Neural cell (in vitro differentiated cells): ENCODE measurements around the gene CD151. TPM values are rescaled to one million over a fixed set of nuclear protein-coding genes. Genes with fewer than 3 reads are reported as not detected.

Experiments
- H2AFZ ChIP-seq: fragments of 200-600, 300-800 bp; sonication (generic), shearing (Covaris generic); 2 replicates; pipeline ENCODE4 v1.6.0; 2014; ENCODE audit warnings: low read depth, mild to moderate bottlenecking, antibody characterized with exemption, low read length, moderate library complexity
- H3F3A ChIP-seq: fragments of 200-600 bp; shearing (Covaris generic); 2 replicates; pipeline ENCODE4 v1.6.1; 2016; ENCODE audit warnings: mild to moderate bottlenecking, moderate library complexity, mixed read lengths, antibody characterized with exemption, low read length; ENCODE audit not compliant: insufficient read depth, poor library complexity, severe bottlenecking
- H3K27ac ChIP-seq: fragments of 200-600, 300-800 bp; sonication (generic), shearing (Covaris generic); 2 replicates; pipeline ENCODE4 v1.5.1; 2014; ENCODE audit warnings: mild to moderate bottlenecking, low read length, moderate library complexity
- H3K27me3 ChIP-seq: fragments of 300-800, 200-600 bp; sonication (generic), shearing (Covaris generic); 2 replicates; pipeline ENCODE4 v1.6.0; 2014; ENCODE audit warnings: mild to moderate bottlenecking, low read depth, low read length, moderate library complexity; ENCODE audit not compliant: insufficient read depth
- H3K36me3 ChIP-seq: fragments of 300-800, 200-600 bp; sonication (generic), shearing (Covaris generic); 2 replicates; pipeline ENCODE4 v1.5.1; 2014; ENCODE audit warnings: mild to moderate bottlenecking, antibody characterized with exemption, low read length, moderate library complexity; ENCODE audit not compliant: insufficient read depth
- H3K4me2 ChIP-seq: fragments of 300-800, 200-600 bp; sonication (generic), shearing (Covaris generic); 2 replicates; pipeline ENCODE4 v1.6.0; 2014; ENCODE audit warnings: mild to moderate bottlenecking, low read length
- H3K4me3 ChIP-seq: fragments of 300-800, 200-600 bp; sonication (generic), shearing (Covaris generic); 2 replicates; pipeline ENCODE4 v1.5.1; 2014; ENCODE audit warnings: mild to moderate bottlenecking, low read length, moderate library complexity
- H3K79me2 ChIP-seq: fragments of 200-600 bp; shearing (Covaris generic); replicated peaks from 2 replicates; pipeline ENCODE4 v1.6.0; 2014; ENCODE audit warnings: mild to moderate bottlenecking, low read length, moderate library complexity; ENCODE audit not compliant: insufficient read depth
- H3K9ac ChIP-seq: fragments of 300-800, 200-600 bp; sonication (generic), shearing (Covaris generic); 2 replicates; pipeline ENCODE4 v1.6.1; 2016; ENCODE audit warnings: mild to moderate bottlenecking, low read length, mixed read lengths
- H3K9me2 ChIP-seq: fragments of 200-600 bp; shearing (Covaris generic); 2 replicates; pipeline ENCODE4 v1.6.1; 2016; ENCODE audit warnings: mild to moderate bottlenecking, low read length, mixed read lengths; ENCODE audit not compliant: insufficient read depth
- H3K9me3 ChIP-seq: fragments of 200-600, 300-800 bp; sonication (generic), shearing (Covaris generic); 2 replicates; pipeline ENCODE4 v1.6.1; 2016; ENCODE audit warnings: mild to moderate bottlenecking, mixed run types, low read length, moderate library complexity, mixed read lengths
- H4K20me1 ChIP-seq: fragments of 200-600 bp; shearing (Covaris generic); 2 replicates; pipeline ENCODE4 v1.6.1; 2016; ENCODE audit warnings: mild to moderate bottlenecking, mixed run types; ENCODE audit not compliant: insufficient read depth
- CTCF ChIP-seq: fragments of 450-650 bp; IDR thresholded peaks from 2 replicates; pipeline ENCODE4 v1.5.1; 2014; ENCODE audit warnings: antibody characterized with exemption, mild to moderate bottlenecking, moderate library complexity; ENCODE audit not compliant: poor library complexity, severe bottlenecking
- EP300 ChIP-seq: fragments of 450-650 bp; conservative IDR thresholded peaks from 2 replicates; pipeline ENCODE4 v1.6.1; 2014; ENCODE audit warnings: antibody characterized with exemption, mild to moderate bottlenecking, moderate library complexity; ENCODE audit not compliant: poor library complexity, severe bottlenecking
- EZH2 ChIP-seq: fragments of 200-600, 300-800 bp; shearing (Covaris generic), sonication (generic); IDR thresholded peaks from 2 replicates; pipeline ENCODE4 v1.6.1; 2014; ENCODE audit warnings: antibody characterized with exemption, low read length, borderline replicate concordance, mild to moderate bottlenecking; ENCODE audit not compliant: insufficient read depth, poor library complexity, severe bottlenecking
- MXI1 ChIP-seq: fragments of 450-650 bp; conservative IDR thresholded peaks from 2 replicates; pipeline ENCODE4 v1.6.1; 2014; ENCODE audit warnings: antibody characterized with exemption, mild to moderate bottlenecking; ENCODE audit not compliant: poor library complexity, severe bottlenecking
- POLR2AphosphoS5 ChIP-seq: IDR thresholded peaks from 2 replicates; pipeline ENCODE4 v1.6.1; 2012
- RAD21 ChIP-seq: fragments of 450-650 bp; conservative IDR thresholded peaks from 2 replicates; pipeline ENCODE4 v1.6.1; 2014; ENCODE audit warnings: antibody characterized with exemption, mild to moderate bottlenecking, moderate library complexity
- REST ChIP-seq: IDR thresholded peaks from 2 replicates; pipeline ENCODE4 v1.6.1; 2012; ENCODE audit warnings: borderline replicate concordance
- SMC3 ChIP-seq: fragments of 450-650 bp; conservative IDR thresholded peaks from 2 replicates; pipeline ENCODE4 v1.6.1; 2014; ENCODE audit warnings: antibody characterized with exemption, mild to moderate bottlenecking, moderate library complexity; ENCODE audit not compliant: poor library complexity
- TAF1 ChIP-seq: IDR thresholded peaks from 2 replicates; pipeline ENCODE4 v1.6.1; 2012; ENCODE audit warnings: low read depth
- polyA plus RNA-seq: library from polyadenylated mRNA; depleted of rRNA; stranded (reverse); fragments of >200 nt; gene quantifications from 2 replicates; pipeline ENCODE4 v1.2.3, GENCODE V29; 2014

The CD151 gene
- polyA plus RNA-seq, 1 donor from 2014 or later, result 70.8 TPM

- H3K79me2 ChIP-seq, result peaks cover 12% of the 10 kb centered on the region
- no peaks in the 10 kb centered on the region for H4K20me1 ChIP-seq
- H3K36me3 ChIP-seq, result no peaks in the 10 kb centered on the region
Observed at GRCh38 chr11:837990-838307, 5.2 kb downstream of the CD151 start.

GRCh38 chr11:838441-839279 is 5.9 kb downstream of the CD151 start:
- no peaks in the 10 kb centered on the region for H3K36me3 ChIP-seq
- no peak overlapping the region for H3K4me2 ChIP-seq
- no peak overlapping the region for H2AFZ ChIP-seq
- no peak overlapping the region for H3K9ac ChIP-seq
- H3K79me2 ChIP-seq, result peaks cover 12% of the 10 kb centered on the region
- H3K9me3 ChIP-seq, result no peaks in the 10 kb centered on the region
- TF ChIP-seq CTCF (no peak), SMC3 (no peak), POLR2AphosphoS5 (no peak), MXI1 (no peak), EP300 (no peak), EZH2 (no peak), REST (no peak), TAF1 (no peak), RAD21 (no peak)
- H3K4me3 ChIP-seq, result no peak overlapping the region
- no peaks in the 10 kb centered on the region for H3K9me2 ChIP-seq
- no peak overlapping the region for H3K27ac ChIP-seq
- peaks cover 3% of the 10 kb centered on the region for H3K27me3 ChIP-seq
- H3F3A ChIP-seq, result no peaks in the 10 kb centered on the region
- H4K20me1 ChIP-seq, result no peaks in the 10 kb centered on the region

More at GRCh38 chr11:837990-838307, 5.2 kb downstream of the CD151 start:
- H3K9ac ChIP-seq, result no peak overlapping the region
- TF ChIP-seq TAF1, result no peak
- no peak for TF ChIP-seq SMC3
- TF ChIP-seq RAD21, result no peak
- TF ChIP-seq MXI1, result no peak
- TF ChIP-seq EZH2, result no peak
- no peak for TF ChIP-seq POLR2AphosphoS5
- TF ChIP-seq REST, result no peak
- no peaks in the 10 kb centered on the region for H3K9me2 ChIP-seq
- H3K9me3 ChIP-seq, result no peaks in the 10 kb centered on the region
- no peak overlapping the region for H2AFZ ChIP-seq
- no peak overlapping the region for H3K4me3 ChIP-seq
- H3F3A ChIP-seq, result no peaks in the 10 kb centered on the region
- H3K27me3 ChIP-seq, result no peaks in the 10 kb centered on the region
- no peak overlapping the region for H3K27ac ChIP-seq
- no peak overlapping the region for H3K4me2 ChIP-seq
